ENCODE measurements around the gene SLC6A18.

SLC6A18 gene

DNA sequence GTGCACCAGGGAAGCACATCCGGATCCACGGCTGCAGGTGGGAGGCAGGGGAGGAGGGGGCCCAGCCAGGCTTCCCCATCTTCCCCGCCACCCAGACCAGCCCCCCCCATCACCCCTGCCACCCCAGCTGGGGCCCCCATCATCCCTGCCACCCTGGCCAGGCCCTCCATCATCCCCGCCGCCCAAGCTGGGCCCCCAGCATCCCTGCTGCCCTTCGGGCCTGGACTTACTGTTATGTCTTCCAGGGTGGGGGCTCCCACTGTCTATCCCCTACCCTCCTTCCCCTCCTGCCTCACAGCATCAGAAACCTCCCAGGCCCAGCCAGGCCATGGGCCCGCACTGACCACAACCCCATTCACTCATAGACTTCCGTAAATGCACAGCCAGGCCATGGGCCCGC, 27.5 kb downstream of the SLC6A18 start:
- ChIA-PET CTCF (no interaction called here), POLR2A (no interaction called here)
- Histone ChIP-seq H3K27ac (ENCODE audit: insufficient read depth in 1 of 2, low read depth in 1 of 2, low read length in 2 of 2, poor library complexity in 1 of 2, severe bottlenecking in 2 of 2) (no peak overlapping the region), H3K27me3 (replicated peaks in 2 of 5; ENCODE audit: control insufficient read depth in 4 of 5, insufficient read depth in 5 of 5, low read length in 4 of 5) (peaks cover 0 to 23% (median 3%) of the 10 kb centered on the region in 5 experiments), H3K36me3 (ENCODE audit: control insufficient read depth in 4 of 4, insufficient read depth in 4 of 4, low read length in 3 of 4) (no peaks in the 10 kb centered on the region), H3K9me3 (ENCODE audit: control extremely low read depth in 1 of 5, control insufficient read depth in 4 of 5, insufficient read depth in 2 of 5, low read depth in 1 of 5, low read length in 4 of 5) (no peaks in the 10 kb centered on the region), H3K4me3 (ENCODE audit: control insufficient read depth in 1 of 7, extremely low read depth in 1 of 7, insufficient read depth in 4 of 7, low read depth in 2 of 7, low read length in 6 of 7) (no peak overlapping the region), H3K4me1 (ENCODE audit: control extremely low read depth in 1 of 4, control insufficient read depth in 4 of 4, insufficient read depth in 4 of 4, low read length in 3 of 4) (no peaks in the 10 kb centered on the region)
- 92% methylated on average over 6 of the region's 9 CpGs for WGBS (ENCODE audit: insufficient coverage)
- no peak for DNase-seq

GRCh38 chr5:1253456-1254105, 28.4 kb downstream of the SLC6A18 start:
- POLR2A ChIA-PET: interaction anchor here (0.6 kb wide), 1 partner anchor 192 kb away, joined by 3 read pairs; no protein-coding TSS in a partner anchor
- 98% methylated on average over 28 of the region's 33 CpGs for WGBS (ENCODE audit: insufficient coverage)
- H3K4me1 ChIP-seq (ENCODE audit: control extremely low read depth in 1 of 4, control insufficient read depth in 4 of 4, insufficient read depth in 4 of 4, low read length in 3 of 4): no peaks in the 10 kb centered on the region
- no peaks in the 10 kb centered on the region for H3K9me3 ChIP-seq (ENCODE audit: control extremely low read depth in 1 of 5, control insufficient read depth in 4 of 5, insufficient read depth in 2 of 5, low read depth in 1 of 5, low read length in 4 of 5)
- H3K4me3 ChIP-seq (ENCODE audit: control insufficient read depth in 1 of 7, extremely low read depth in 1 of 7, insufficient read depth in 4 of 7, low read depth in 2 of 7, low read length in 6 of 7): no peak overlapping the region
- no peak for DNase-seq
- H3K27me3 ChIP-seq (replicated peaks in 2 of 5; ENCODE audit: control insufficient read depth in 4 of 5, insufficient read depth in 5 of 5, low read length in 4 of 5): peaks cover 0 to 14% (median 3%) of the 10 kb centered on the region in 5 experiments
- H3K27ac ChIP-seq (ENCODE audit: insufficient read depth in 1 of 2, low read depth in 1 of 2, low read length in 2 of 2, poor library complexity in 1 of 2, severe bottlenecking in 2 of 2): no peak overlapping the region
- H3K36me3 ChIP-seq (ENCODE audit: control insufficient read depth in 4 of 4, insufficient read depth in 4 of 4, low read length in 3 of 4): no peaks in the 10 kb centered on the region
- CTCF ChIA-PET: no interaction called here

- POLR2A ChIA-PET: no interaction called here
- H3K9me3 ChIP-seq (ENCODE audit: control extremely low read depth in 1 of 5, control insufficient read depth in 4 of 5, insufficient read depth in 2 of 5, low read depth in 1 of 5, low read length in 4 of 5): no peaks in the 10 kb centered on the region
Measured at GRCh38 chr5:1254196-1254595, 29.0 kb downstream of the SLC6A18 start.

DNA sequence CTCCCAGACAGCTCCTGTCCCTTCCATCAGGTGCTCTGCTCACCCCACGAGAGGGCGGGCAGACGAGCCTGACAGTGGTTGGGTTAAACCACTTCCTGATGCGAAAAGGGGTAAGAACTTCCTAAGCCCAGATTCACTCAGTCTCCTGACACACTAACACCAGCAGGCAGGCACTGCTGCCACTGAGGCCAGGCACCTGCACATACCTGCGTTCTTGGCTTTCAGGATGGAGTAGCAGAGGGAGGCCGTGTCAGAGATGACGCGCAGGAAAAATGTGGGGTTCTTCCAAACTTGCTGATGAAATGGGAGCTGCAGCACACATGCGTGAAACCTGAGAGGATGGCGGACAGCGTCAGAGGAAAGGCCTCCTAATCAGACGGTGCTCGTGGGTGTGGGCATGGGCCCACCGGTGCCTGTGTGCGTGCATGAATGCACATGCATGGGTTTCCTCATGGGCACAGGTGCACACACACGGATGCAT, 29.9 kb downstream of the SLC6A18 start:
- Histone ChIP-seq H3K27me3 (replicated peaks in 2 of 5; ENCODE audit: control insufficient read depth in 4 of 5, insufficient read depth in 5 of 5, low read length in 4 of 5) (peaks cover 0 to 5% (median 0%) of the 10 kb centered on the region in 5 experiments), H3K36me3 (ENCODE audit: control insufficient read depth in 4 of 4, insufficient read depth in 4 of 4, low read length in 3 of 4) (no peaks in the 10 kb centered on the region), H3K9me3 (ENCODE audit: control extremely low read depth in 1 of 5, control insufficient read depth in 4 of 5, insufficient read depth in 2 of 5, low read depth in 1 of 5, low read length in 4 of 5) (peaks cover 0 to 6% (median 0%) of the 10 kb centered on the region in 5 experiments), H3K27ac (ENCODE audit: insufficient read depth in 1 of 2, low read depth in 1 of 2, low read length in 2 of 2, poor library complexity in 1 of 2, severe bottlenecking in 2 of 2) (no peak overlapping the region), H3K4me3 (ENCODE audit: control insufficient read depth in 1 of 7, extremely low read depth in 1 of 7, insufficient read depth in 4 of 7, low read depth in 2 of 7, low read length in 6 of 7) (no peak overlapping the region), H3K4me1 (ENCODE audit: control extremely low read depth in 1 of 4, control insufficient read depth in 4 of 4, insufficient read depth in 4 of 4, low read length in 3 of 4) (no peaks in the 10 kb centered on the region)
- POLR2A ChIA-PET: no interaction called here
- DNase-seq: no peak
- WGBS (ENCODE audit: insufficient coverage): 77% methylated on average over 13 of the region's 16 CpGs
- CTCF ChIA-PET: no interaction called here

More at GRCh38 chr5:1254196-1254595, 29.0 kb downstream of the SLC6A18 start:
- Histone ChIP-seq H3K4me1 (ENCODE audit: control extremely low read depth in 1 of 4, control insufficient read depth in 4 of 4, insufficient read depth in 4 of 4, low read length in 3 of 4) (no peaks in the 10 kb centered on the region), H3K27me3 (replicated peaks in 2 of 5; ENCODE audit: control insufficient read depth in 4 of 5, insufficient read depth in 5 of 5, low read length in 4 of 5) (peaks cover 0 to 9% (median 0%) of the 10 kb centered on the region in 5 experiments), H3K36me3 (ENCODE audit: control insufficient read depth in 4 of 4, insufficient read depth in 4 of 4, low read length in 3 of 4) (no peaks in the 10 kb centered on the region), H3K4me3 (ENCODE audit: control insufficient read depth in 1 of 7, extremely low read depth in 1 of 7, insufficient read depth in 4 of 7, low read depth in 2 of 7, low read length in 6 of 7) (no peak overlapping the region), H3K27ac (ENCODE audit: insufficient read depth in 1 of 2, low read depth in 1 of 2, low read length in 2 of 2, poor library complexity in 1 of 2, severe bottlenecking in 2 of 2) (no peak overlapping the region)
- WGBS (ENCODE audit: insufficient coverage): 96% methylated on average over 17 of the region's 19 CpGs
- CTCF ChIA-PET: no interaction called here
- DNase-seq: no peak

DNA sequence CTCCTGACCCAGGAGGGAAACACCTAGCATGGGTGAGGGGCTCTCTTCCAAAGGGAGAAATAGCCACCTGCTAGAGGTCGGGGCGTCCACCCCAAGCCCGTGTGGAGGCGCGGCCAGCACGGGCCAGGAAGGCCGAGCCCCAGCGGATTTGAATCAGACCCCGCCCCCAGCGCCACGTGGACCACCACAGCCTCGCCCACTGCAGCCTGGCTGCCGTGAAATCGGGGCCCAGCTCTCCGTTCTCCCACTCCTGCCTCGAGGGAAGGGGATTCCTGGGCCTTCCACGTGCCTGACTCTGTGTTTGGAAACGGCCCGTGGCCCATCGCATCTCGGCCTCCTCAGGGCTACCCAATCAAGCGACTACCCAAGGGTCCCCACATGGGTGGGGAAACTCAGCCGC, 31.6 kb downstream of the SLC6A18 start:
- POLR2A ChIA-PET: interaction anchor here (0.6 kb wide), 1 partner anchor 9 kb away, joined by 6 read pairs; no protein-coding TSS in a partner anchor
- Histone ChIP-seq H3K4me3 (ENCODE audit: control insufficient read depth in 1 of 7, extremely low read depth in 1 of 7, insufficient read depth in 4 of 7, low read depth in 2 of 7, low read length in 6 of 7) (no peak overlapping the region), H3K9me3 (ENCODE audit: control extremely low read depth in 1 of 5, control insufficient read depth in 4 of 5, insufficient read depth in 2 of 5, low read depth in 1 of 5, low read length in 4 of 5) (peaks cover 0 to 22% (median 10%) of the 10 kb centered on the region in 5 experiments), H3K36me3 (ENCODE audit: control insufficient read depth in 4 of 4, insufficient read depth in 4 of 4, low read length in 3 of 4) (no peaks in the 10 kb centered on the region), H3K27me3 (replicated peaks in 2 of 5; ENCODE audit: control insufficient read depth in 4 of 5, insufficient read depth in 5 of 5, low read length in 4 of 5) (no peaks in the 10 kb centered on the region), H3K4me1 (ENCODE audit: control extremely low read depth in 1 of 4, control insufficient read depth in 4 of 4, insufficient read depth in 4 of 4, low read length in 3 of 4) (no peaks in the 10 kb centered on the region), H3K27ac (ENCODE audit: insufficient read depth in 1 of 2, low read depth in 1 of 2, low read length in 2 of 2, poor library complexity in 1 of 2, severe bottlenecking in 2 of 2) (no peak overlapping the region)
- CTCF ChIA-PET: no interaction called here
- 88% methylated on average over 19 of the region's 23 CpGs for WGBS (ENCODE audit: insufficient coverage)
- DNase-seq: no peak

DNA sequence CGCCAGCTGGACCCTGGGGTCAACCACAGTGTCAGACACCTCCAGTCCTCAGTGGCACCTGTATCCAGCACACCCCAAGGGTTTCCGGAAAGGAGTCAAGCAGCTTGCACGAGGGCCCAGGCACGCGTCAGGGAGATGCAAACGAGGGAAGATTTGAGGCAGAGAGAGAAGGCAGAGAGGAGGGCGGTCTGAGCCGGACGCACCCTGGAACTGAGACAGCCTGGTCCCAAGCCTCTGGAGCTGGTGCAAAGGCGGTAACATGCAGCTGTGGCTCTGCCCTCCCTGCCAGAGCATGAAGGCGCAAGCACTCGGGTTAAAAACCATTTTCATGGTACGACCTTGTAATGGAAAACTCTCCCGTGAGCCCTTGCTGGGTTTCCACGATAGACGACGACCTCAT, 32.2 kb downstream of the SLC6A18 start:
- ChIA-PET CTCF (no interaction called here), POLR2A (no interaction called here)
- H3K27me3 ChIP-seq (replicated peaks in 2 of 5; ENCODE audit: control insufficient read depth in 4 of 5, insufficient read depth in 5 of 5, low read length in 4 of 5): no peaks in the 10 kb centered on the region
- no peak overlapping the region for H3K27ac ChIP-seq (ENCODE audit: insufficient read depth in 1 of 2, low read depth in 1 of 2, low read length in 2 of 2, poor library complexity in 1 of 2, severe bottlenecking in 2 of 2)
- H3K9me3 ChIP-seq (ENCODE audit: control extremely low read depth in 1 of 5, control insufficient read depth in 4 of 5, insufficient read depth in 2 of 5, low read depth in 1 of 5, low read length in 4 of 5): peaks cover 0 to 28% (median 15%) of the 10 kb centered on the region in 5 experiments
- H3K4me1 ChIP-seq (ENCODE audit: control extremely low read depth in 1 of 4, control insufficient read depth in 4 of 4, insufficient read depth in 4 of 4, low read length in 3 of 4): no peaks in the 10 kb centered on the region
- WGBS (ENCODE audit: insufficient coverage): 95% methylated on average over 16 of the region's 17 CpGs
- H3K4me3 ChIP-seq (ENCODE audit: control insufficient read depth in 1 of 7, extremely low read depth in 1 of 7, insufficient read depth in 4 of 7, low read depth in 2 of 7, low read length in 6 of 7): no peak overlapping the region
- no peak for DNase-seq
- no peaks in the 10 kb centered on the region for H3K36me3 ChIP-seq (ENCODE audit: control insufficient read depth in 4 of 4, insufficient read depth in 4 of 4, low read length in 3 of 4)

DNA sequence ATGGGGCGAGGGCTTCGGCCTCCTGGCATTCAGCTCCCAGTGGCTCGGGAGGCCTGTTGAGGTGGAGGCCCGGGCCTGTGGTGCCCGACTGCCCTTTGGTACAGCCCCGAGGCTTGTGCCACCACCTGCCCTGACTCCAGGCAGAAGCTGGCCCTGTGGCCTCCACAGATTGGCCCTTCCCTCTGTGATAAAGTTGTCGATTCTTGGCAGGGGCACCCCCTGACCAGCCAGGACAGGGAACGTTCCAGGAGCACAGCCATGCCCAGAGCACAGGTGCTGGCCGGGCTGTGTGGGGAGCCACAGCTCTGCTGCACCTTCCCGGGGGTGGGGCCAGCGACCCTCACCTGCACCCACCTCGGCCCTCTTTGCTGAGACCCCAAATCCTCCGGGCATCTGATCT, 32.7 kb downstream of the SLC6A18 start:
- no peak for DNase-seq
- Histone ChIP-seq H3K4me1 (ENCODE audit: control extremely low read depth in 1 of 4, control insufficient read depth in 4 of 4, insufficient read depth in 4 of 4, low read length in 3 of 4) (no peaks in the 10 kb centered on the region), H3K27ac (ENCODE audit: insufficient read depth in 1 of 2, low read depth in 1 of 2, low read length in 2 of 2, poor library complexity in 1 of 2, severe bottlenecking in 2 of 2) (no peak overlapping the region), H3K4me3 (ENCODE audit: control insufficient read depth in 1 of 7, extremely low read depth in 1 of 7, insufficient read depth in 4 of 7, low read depth in 2 of 7, low read length in 6 of 7) (no peak overlapping the region), H3K36me3 (ENCODE audit: control insufficient read depth in 4 of 4, insufficient read depth in 4 of 4, low read length in 3 of 4) (no peaks in the 10 kb centered on the region), H3K9me3 (ENCODE audit: control extremely low read depth in 1 of 5, control insufficient read depth in 4 of 5, insufficient read depth in 2 of 5, low read depth in 1 of 5, low read length in 4 of 5) (peaks cover 0 to 33% (median 19%) of the 10 kb centered on the region in 5 experiments), H3K27me3 (replicated peaks in 2 of 5; ENCODE audit: control insufficient read depth in 4 of 5, insufficient read depth in 5 of 5, low read length in 4 of 5) (no peaks in the 10 kb centered on the region)
- POLR2A ChIA-PET: no interaction called here
- 99% methylated on average over 9 of the region's 13 CpGs for WGBS (ENCODE audit: insufficient coverage)
- CTCF ChIA-PET: no interaction called here
